HG03280 (cell line): ENCODE results near the gene ACR.

Experiments
- ATAC-seq: cut with Tn5 transposase; IDR thresholded peaks from one replicate; pipeline ENCODE4 v1.9.1; 2021; ENCODE audit warnings: mild to moderate bottlenecking, moderate library complexity; ENCODE audit not compliant: unreplicated experiment

ACR gene

GRCh38 chr22:50737728-50738648 lies at the start of gene ACR:
ACR (plus strand) TSS chr22:50738204; CDS start chr22:50738236, 32 bp downstream.
- ATAC-seq: no peak

DNA sequence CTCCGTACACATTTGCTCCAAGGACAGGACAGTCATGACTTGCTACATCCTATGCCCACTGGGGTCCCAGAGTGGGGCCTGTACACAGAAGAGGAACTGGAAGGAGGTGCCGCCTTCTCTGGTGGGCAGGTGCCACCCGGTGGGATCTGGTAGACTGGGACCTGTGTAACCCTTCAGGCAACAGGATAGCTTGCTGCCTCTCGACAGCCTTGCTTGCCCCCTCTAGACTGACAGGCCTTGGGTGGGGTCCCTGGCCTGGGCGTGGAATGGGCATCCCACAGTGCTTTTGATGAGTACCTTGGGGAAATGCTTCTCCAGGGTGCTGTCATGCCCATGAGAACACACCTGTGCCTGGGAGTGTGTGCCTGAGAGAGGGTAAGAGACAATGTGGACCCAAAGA lies 49.6 kb upstream of the ACR start:
- no peak for ATAC-seq

- ATAC-seq: no peak
Measured at GRCh38 chr22:50691521-50691920, 46.5 kb upstream of the ACR start.

DNA sequence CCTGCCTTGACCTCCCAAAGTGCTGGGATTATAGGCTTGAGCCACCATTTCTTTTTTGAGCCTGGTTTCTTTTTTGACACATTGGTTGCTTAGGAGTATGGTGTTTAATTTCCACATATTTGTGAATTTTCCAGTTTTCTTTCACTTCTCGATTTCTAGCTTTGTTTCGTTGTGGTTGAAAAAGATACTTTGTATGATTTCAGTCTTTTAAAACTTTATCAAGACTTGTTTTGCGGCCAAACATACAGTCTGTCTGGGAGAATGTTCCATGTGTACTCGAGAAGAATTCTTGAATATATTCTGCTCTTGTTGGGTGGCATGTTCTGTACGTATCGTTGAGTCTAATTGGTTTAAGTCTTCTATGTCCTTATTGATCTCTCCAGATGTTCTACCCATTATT lies 44.5 kb upstream of the ACR start:
- no peak for ATAC-seq

- no peak for ATAC-seq
Measured at GRCh38 chr22:50694099-50694605, 43.9 kb upstream of the ACR start.

GRCh38 chr22:50694766-50695420 lies 43.1 kb upstream of the ACR start:
- ATAC-seq: no peak

- no peak for ATAC-seq
Measured at GRCh38 chr22:50695421-50696250, 42.4 kb upstream of the ACR start.

DNA sequence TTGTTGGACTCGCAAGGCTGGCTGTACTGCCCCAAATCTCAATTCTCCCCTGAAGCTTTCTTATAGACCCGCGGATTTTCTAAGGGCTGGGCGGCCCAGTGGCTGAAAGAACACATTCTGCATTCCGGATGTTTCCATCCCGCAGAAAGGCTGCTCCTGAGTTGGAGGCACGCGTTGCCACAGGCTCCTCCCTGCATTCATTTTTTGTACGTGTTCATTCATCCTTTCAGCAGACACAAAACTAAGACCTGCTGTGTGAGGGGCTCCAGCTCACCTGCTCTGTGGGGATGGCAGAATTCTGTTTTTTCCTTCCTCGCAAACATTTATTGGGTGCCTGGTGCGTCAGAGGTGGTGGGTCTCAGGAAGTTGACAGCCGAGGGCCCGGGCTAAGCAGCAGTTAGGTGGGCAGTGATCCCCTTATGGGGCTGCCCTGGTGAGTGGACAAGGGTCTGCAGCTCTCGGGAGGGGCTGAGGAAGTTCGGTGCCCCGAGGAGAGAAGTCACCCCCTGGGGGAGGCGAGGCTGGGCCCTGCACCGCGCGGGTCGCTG lies 41.7 kb upstream of the ACR start:
- ATAC-seq: no peak

- no peak for ATAC-seq
Measured at GRCh38 chr22:50696799-50697561, 41.0 kb upstream of the ACR start.

- no peak for ATAC-seq
Measured at GRCh38 chr22:50697667-50698506, 40.1 kb upstream of the ACR start.

- ATAC-seq: no peak
Measured at GRCh38 chr22:50698546-50698945, 39.5 kb upstream of the ACR start.

DNA sequence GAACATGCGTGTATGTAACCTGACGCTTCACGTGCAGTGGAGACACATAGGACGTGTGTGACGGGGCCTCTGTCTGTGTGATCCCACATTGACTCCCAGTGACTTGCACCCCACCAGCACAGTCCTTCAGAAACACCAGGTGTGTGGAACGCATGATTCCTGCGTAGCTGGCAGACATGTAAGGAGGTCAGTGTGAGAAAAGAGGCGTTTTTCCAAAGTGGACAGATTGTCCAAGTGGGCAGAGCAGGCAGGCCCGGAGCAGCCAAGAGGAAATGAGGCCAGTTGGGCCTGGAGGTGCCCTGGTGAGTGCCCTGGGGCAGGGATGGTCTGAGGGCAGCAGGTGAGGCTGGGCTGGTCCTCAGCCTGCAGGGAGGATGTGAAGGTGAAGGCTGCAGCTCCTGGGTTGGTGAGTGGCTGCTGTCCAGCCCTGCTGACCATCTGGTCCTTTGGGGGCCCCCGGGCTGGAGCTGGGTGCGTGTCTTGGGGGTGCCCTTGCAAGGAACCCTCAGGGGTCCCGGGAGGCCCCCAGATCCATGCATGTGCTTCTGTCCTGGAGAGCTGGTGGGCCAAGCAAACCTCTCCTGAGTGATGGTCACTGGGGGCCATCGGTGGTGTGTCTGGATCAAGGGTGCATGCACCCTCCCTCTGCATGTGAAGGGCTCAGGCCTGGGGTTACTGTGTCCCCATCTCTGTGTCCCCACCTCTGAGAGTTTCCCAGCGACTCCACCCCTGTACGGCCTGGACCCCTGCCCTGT lies 38.8 kb upstream of the ACR start:
- no peak for ATAC-seq

DNA sequence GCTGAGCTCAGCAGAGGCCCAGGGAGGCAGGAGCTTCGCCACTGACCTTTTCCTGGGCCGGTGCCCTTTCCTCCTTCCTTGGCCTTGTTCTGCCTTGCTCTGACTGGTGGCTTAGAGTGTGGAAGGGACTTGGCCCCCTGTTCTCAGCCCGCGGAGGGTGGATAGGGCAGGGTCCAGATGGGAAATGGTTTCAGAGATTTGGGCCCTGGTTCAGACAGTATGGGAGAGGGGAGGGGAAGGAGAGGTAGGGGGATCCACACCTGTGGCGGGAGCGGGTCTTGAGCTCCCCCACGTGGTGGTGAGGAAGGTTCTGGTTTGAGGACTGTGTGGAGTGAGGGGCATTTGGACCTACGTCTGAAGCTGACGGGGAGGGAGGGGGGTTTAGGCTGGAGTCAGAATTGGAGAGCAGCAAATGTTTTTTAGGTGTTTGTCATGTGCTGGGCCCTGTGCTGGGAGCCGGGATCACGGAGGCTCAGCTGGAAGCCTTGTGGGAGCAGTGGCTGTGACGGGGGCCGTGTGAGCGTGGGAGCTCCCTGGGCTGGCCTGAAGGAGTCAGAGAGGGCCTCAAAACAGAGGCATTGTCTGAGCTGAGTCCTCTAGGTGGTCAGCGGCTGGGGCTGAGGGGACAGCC lies 38.1 kb upstream of the ACR start:
- ATAC-seq: no peak

DNA sequence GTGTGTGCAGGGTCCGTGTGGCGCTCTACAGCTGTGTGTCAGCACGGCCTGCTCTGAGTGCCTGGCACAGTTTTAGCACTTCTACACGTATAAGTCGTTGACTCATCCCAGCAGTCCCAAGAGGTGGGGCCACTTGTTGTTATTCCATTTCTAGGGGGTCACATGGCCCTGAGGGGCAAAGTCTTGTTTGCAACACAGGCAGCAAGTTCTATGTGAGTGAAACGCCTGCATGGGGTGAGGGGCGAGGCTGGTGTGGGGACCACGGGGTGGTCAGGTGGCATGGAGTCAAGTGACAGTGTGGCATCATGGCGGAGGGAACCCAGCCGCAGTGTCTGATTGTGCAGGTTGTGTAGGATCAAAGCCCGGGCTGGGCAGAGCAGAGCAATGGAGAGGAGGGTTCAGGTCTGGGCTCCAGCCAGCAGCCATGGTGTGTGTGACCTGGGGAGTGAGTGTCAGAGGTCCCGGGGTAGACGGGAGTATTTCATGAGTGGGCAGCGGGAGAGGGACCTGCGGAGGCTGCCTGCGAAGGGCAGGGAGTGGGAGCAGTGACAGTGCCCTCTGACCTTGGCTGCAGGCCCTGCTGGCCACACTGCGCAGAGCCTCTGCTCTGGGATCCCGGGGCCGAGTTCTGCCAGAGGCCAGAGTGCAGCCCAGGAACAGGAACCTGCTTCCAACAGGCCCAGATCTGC lies 37.5 kb upstream of the ACR start:
- no peak for ATAC-seq

- ATAC-seq: no peak
Measured at GRCh38 chr22:50701076-50701419, 37.0 kb upstream of the ACR start.

GRCh38 chr22:50701428-50702154 lies 36.4 kb upstream of the ACR start:
- ATAC-seq: no peak

DNA sequence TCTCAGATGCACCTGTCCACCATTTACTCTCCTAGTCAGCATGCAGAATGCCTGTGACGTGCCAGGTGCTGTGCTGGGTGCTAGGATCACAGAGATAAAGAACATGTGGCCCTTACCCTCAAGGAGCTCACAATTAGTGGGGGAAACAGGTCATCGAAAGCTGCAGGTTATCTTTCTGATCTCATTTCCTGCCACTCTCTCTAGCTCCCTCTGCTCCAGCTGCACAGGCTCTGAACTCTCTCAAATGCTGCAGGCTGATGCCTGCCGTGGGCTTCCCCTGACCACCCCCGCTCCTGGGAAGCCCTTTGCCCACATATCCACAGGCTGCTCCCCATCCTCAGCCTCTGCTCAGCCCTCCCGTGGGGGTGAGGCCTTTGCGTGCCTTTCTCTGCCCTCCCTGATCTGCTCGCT lies 35.7 kb upstream of the ACR start:
- ATAC-seq: no peak
